Activated CD8-positive, alpha-beta memory T cell treated with anti-CD3 and anti-CD28 coated beads for 24 hours (primary cell): Measurements from ENCODE around the gene GABRB1.
A peak's percentile ranks its signal among the peaks of the same experiment; 100 is the strongest.

Experiments
- DNase-seq: peaks from one replicate; pipeline ENCODE4 v3.0.0-alpha.2; 2020

Gene GABRB1

GRCh38 chr4:47410271-47410670 is 378.9 kb downstream of the GABRB1 start:
- no peak for DNase-seq

GRCh38 chr4:47413521-47413920 is 382.2 kb downstream of the GABRB1 start:
- DNase-seq: no peak

- no peak for DNase-seq
These were observed 384.4 kb downstream of the GABRB1 start for GRCh38 chr4:47415719-47416118.

GRCh38 chr4:47418147-47418546 is 386.8 kb downstream of the GABRB1 start:
- DNase-seq: no peak

GRCh38 chr4:47419296-47419695 is 387.9 kb downstream of the GABRB1 start:
- DNase-seq: no peak

GRCh38 chr4:47425628-47426027 is 394.3 kb downstream of the GABRB1 start:
- DNase-seq: no peak

- DNase-seq: no peak
These were observed 396.6 kb downstream of the GABRB1 start for GRCh38 chr4:47427935-47428334.

GRCh38 chr4:47432749-47433148 is 401.4 kb downstream of the GABRB1 start:
- no peak for DNase-seq

GRCh38 chr4:47434931-47435330 is 403.6 kb downstream of the GABRB1 start:
- no peak for DNase-seq

- DNase-seq: no peak
These were observed 411.6 kb downstream of the GABRB1 start for GRCh38 chr4:47442980-47443379.

GRCh38 chr4:47444031-47444430 is 412.7 kb downstream of the GABRB1 start:
- DNase-seq: no peak

- DNase-seq: no peak
These were observed 420.3 kb downstream of the GABRB1 start for GRCh38 chr4:47451657-47452056.

GRCh38 chr4:47462799-47463234 is 431.4 kb downstream of the GABRB1 start:
- no peak for DNase-seq

GRCh38 chr4:47463235-47463956 is 432.0 kb downstream of the GABRB1 start, which contains the start of gene COMMD8:
TSS of gene COMMD8 (minus strand) at chr4:47463702. CDS start at chr4:47463651, 51 bp downstream.
- peak; percentile 98 for DNase-seq

GRCh38 chr4:47465004-47465403 is 433.6 kb downstream of the GABRB1 start:
- DNase-seq: no peak

GRCh38 chr4:47466056-47466785 is 434.9 kb downstream of the GABRB1 start:
- no peak for DNase-seq

- DNase-seq: no peak
These were observed 437.5 kb downstream of the GABRB1 start for GRCh38 chr4:47468706-47469365.

GRCh38 chr4:47469951-47470350 is 438.6 kb downstream of the GABRB1 start:
- no peak for DNase-seq

- no peak for DNase-seq
These were observed 439.7 kb downstream of the GABRB1 start for GRCh38 chr4:47471064-47471463.

GRCh38 chr4:47471591-47471990 is 440.2 kb downstream of the GABRB1 start:
- no peak for DNase-seq

- no peak for DNase-seq
These were observed 441.9 kb downstream of the GABRB1 start for GRCh38 chr4:47473141-47473750.

- no peak for DNase-seq
These were observed 443.4 kb downstream of the GABRB1 start for GRCh38 chr4:47474799-47475198.

GRCh38 chr4:47475411-47475810 is 444.0 kb downstream of the GABRB1 start:
- DNase-seq: no peak
